Germinal center (tissue), 1 donor: ENCODE measurements around the gene CGB7.
"Not testable (repeated sequence)": the region's sequence is repeated elsewhere in the genome, so short reads cannot be mapped to it uniquely, and the experiment has no call there.

Experiments
- DNase-seq: peaks from one replicate; pipeline ENCODE4 v3.0.0; 2012; ENCODE audit warnings: mixed read lengths, low spot score

CGB7 gene

GRCh38 chr19:49042177-49042576 lies 15.4 kb downstream of the CGB7 start:
- DNase-seq, result no peak

- not testable (repeated sequence) for DNase-seq
Observed at GRCh38 chr19:49039736-49040135, 17.8 kb downstream of the CGB7 start.

GRCh38 chr19:49038557-49039276 lies 18.8 kb downstream of the CGB7 start:
- not testable (repeated sequence) for DNase-seq

GRCh38 chr19:49038111-49038510 lies 19.4 kb downstream of the CGB7 start:
- DNase-seq, result not testable (repeated sequence)

- DNase-seq, result not testable (repeated sequence)
Observed at GRCh38 chr19:49036815-49037214, 20.7 kb downstream of the CGB7 start, which contains the start of gene CGB1. CGB1 (minus strand) TSS chr19:49036895; CDS start chr19:49036711, 184 bp downstream.

GRCh38 chr19:49031642-49032301 lies 25.8 kb downstream of the CGB7 start, which contains the start of gene CGB2:
CGB2 (plus strand) TSS chr19:49031890; CDS start chr19:49032096, 206 bp downstream.
- peak; percentile 38 for DNase-seq

- not testable (repeated sequence) for DNase-seq
Observed at GRCh38 chr19:49030323-49030722, 27.2 kb downstream of the CGB7 start.

GRCh38 chr19:49029749-49030148 lies 27.8 kb downstream of the CGB7 start:
- DNase-seq, result not testable (repeated sequence)

GRCh38 chr19:49028686-49029085 lies 28.9 kb downstream of the CGB7 start:
- not testable (repeated sequence) for DNase-seq

GRCh38 chr19:49025599-49025998 lies 31.9 kb downstream of the CGB7 start:
- DNase-seq, result not testable (repeated sequence)

GRCh38 chr19:49025088-49025487 lies 32.5 kb downstream of the CGB7 start:
- not testable (repeated sequence) for DNase-seq

GRCh38 chr19:49024233-49024632 lies 33.3 kb downstream of the CGB7 start, which contains the start of gene CGB3:
CGB3 (minus strand) TSS chr19:49024333; CDS start chr19:49023971, 362 bp downstream.
- DNase-seq, result not testable (repeated sequence)

GRCh38 chr19:49022116-49022515 lies 35.4 kb downstream of the CGB7 start:
- DNase-seq, result no peak

GRCh38 chr19:49020931-49021895 lies 36.3 kb downstream of the CGB7 start:
- DNase-seq, result no peak

GRCh38 chr19:49020342-49020741 lies 37.2 kb downstream of the CGB7 start:
- no peak for DNase-seq

- peak; percentile 77 for DNase-seq
Observed at GRCh38 chr19:49019242-49019932, 38.2 kb downstream of the CGB7 start.

GRCh38 chr19:49018388-49019241 lies 38.9 kb downstream of the CGB7 start:
- not testable (repeated sequence) for DNase-seq

- peak; percentile 85 for DNase-seq
Observed at GRCh38 chr19:49017666-49018351, 39.7 kb downstream of the CGB7 start.

- DNase-seq, result no peak
Observed at GRCh38 chr19:49017041-49017665, 40.4 kb downstream of the CGB7 start, which contains the start of gene LHB. LHB (minus strand) TSS chr19:49017091; CDS start chr19:49017081, 10 bp downstream.
